ENCODE results near the gene IGF2BP2. TPM values are rescaled to one million over a fixed set of nuclear protein-coding genes. Genes with fewer than 3 reads are reported as not detected.
A peak's percentile ranks its signal among the peaks of the same experiment; 100 is the strongest.
"Not testable (repeated sequence)": the region's sequence is repeated elsewhere in the genome, so short reads cannot be mapped to it uniquely, and the experiment has no call there.

The IGF2BP2 gene
- total and polyA plus RNA-seq, 2 experiments from 2014 or later: 88.9 to 91.8 TPM

DNA sequence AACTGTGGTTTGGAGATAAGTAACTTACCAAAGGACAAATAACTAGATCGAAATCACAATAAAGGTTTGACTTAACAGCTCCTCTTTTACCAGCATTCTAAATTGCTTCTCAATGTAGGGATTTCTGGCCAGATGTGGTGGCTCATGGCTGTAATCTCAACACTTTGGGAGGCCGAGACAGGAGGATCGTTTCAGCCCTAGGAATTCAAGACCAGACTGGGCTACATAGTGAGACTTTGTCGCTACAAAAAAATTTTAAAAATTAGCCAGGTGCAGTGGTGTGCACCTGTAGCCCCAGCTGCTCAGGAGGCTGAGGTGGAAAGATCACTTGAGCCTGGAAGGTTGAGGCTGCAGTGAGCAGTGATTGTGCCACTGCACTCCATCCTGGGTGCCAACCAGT is 17.4 kb upstream of the IGF2BP2 start:
- no peak for DNase-seq (ENCODE audit: low spot score)
- H3K9me2 ChIP-seq (replicated peaks; ENCODE audit: insufficient read depth): no peaks in the 10 kb centered on the region
- 95% methylated on average over 4 of the region's 4 CpGs for WGBS (ENCODE audit: low lambda C conversion rate, missing lambda C conversion rate)
- no peaks in the 10 kb centered on the region for H4K20me1 ChIP-seq (ENCODE audit: insufficient read depth, poor library complexity, severe bottlenecking)
- no peaks in the 10 kb centered on the region for H3K36me3 ChIP-seq (replicated peaks; ENCODE audit: insufficient read depth, low read depth)
- H3K27ac ChIP-seq: no peak overlapping the region
- no peaks in the 10 kb centered on the region for H3K79me2 ChIP-seq
- no peaks in the 10 kb centered on the region for H3K9me3 ChIP-seq (ENCODE audit: low read depth)
- TF ChIP-seq EZH2 (IDR thresholded peaks at IDR 0.05; ENCODE audit: borderline replicate concordance): no peak
- no peak for TF ChIP-seq EZH2phosphoT487 (IDR thresholded peaks at IDR 0.05; ENCODE audit: low read depth, severe bottlenecking, unreplicated experiment)
- TF ChIP-seq, protein P1, sequence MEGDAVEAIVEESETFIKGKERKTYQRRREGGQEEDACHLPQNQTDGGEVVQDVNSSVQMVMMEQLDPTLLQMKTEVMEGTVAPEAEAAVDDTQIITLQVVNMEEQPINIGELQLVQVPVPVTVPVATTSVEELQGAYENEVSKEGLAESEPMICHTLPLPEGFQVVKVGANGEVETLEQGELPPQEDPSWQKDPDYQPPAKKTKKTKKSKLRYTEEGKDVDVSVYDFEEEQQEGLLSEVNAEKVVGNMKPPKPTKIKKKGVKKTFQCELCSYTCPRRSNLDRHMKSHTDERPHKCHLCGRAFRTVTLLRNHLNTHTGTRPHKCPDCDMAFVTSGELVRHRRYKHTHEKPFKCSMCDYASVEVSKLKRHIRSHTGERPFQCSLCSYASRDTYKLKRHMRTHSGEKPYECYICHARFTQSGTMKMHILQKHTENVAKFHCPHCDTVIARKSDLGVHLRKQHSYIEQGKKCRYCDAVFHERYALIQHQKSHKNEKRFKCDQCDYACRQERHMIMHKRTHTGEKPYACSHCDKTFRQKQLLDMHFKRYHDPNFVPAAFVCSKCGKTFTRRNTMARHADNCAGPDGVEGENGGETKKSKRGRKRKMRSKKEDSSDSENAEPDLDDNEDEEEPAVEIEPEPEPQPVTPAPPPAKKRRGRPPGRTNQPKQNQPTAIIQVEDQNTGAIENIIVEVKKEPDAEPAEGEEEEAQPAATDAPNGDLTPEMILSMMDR (IDR thresholded peaks at IDR 0.05; ENCODE audit: poor library complexity): no peak
- no peak overlapping the region for H2AFZ ChIP-seq
- H3K4me2 ChIP-seq: no peak overlapping the region
- H3K27me3 ChIP-seq: no peaks in the 10 kb centered on the region
- peaks cover 4% of the 10 kb centered on the region for H3K4me1 ChIP-seq (ENCODE audit: insufficient read depth)
- no peak overlapping the region for H3K4me3 ChIP-seq

DNA sequence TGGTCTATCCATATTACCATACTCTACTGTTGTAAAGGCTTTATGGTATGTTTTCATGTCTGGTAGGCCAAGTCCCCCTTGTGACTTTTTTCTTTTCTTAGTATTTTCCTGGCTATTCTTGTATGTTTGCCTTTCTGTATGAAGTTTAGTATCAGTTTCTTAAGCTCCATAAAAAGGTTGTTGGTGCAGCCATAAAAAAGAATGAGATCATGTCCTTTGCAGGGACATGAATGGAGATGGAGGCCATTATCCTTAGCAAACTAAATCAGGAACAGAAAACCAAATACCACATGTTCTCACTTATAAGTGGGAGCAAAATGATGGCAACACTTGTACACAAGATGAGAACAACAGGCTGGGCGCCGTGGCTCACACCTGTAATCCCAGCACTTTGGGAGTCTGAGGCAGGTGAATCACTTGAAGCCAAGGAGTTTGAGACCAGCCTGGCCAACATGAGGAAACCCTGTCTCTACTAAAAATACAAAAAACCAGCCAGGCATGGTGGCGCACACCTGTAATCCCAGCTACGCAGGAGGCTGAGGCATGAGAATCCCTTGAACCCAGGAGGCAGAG is 13.7 kb upstream of the IGF2BP2 start:
- H3K27ac ChIP-seq: peak overlapping the region; percentile 76
- not testable (repeated sequence) for H3K9me3 ChIP-seq (ENCODE audit: low read depth)

DNA sequence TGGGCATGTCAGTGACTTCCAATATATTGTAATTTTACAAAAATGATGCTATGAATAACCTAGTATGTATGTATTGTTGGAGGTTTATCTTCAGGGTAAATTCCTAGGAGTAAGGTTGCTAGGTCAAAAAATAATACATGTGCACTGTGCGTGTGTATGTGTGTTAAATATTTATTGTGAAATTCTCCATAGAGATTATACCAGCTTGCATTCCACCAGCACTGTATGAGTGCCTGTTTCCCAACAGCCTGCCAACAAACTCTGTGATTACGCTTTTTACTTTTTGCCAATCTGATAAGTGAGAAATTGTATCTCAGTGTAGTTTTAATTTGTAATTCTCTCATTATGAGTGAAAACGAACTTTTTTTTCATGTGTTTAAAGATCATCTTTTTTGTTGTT is 12.6 kb upstream of the IGF2BP2 start:
- TF ChIP-seq EZH2 (IDR thresholded peaks at IDR 0.05; ENCODE audit: borderline replicate concordance) (no peak), EZH2phosphoT487 (IDR thresholded peaks at IDR 0.05; ENCODE audit: low read depth, severe bottlenecking, unreplicated experiment) (no peak)
- TF ChIP-seq, protein P1 (IDR thresholded peaks at IDR 0.05; ENCODE audit: poor library complexity): no peak
- no peak for DNase-seq (ENCODE audit: low spot score)
- WGBS (ENCODE audit: low lambda C conversion rate, missing lambda C conversion rate): 75% methylated on average over 3 of the region's 3 CpGs
- Histone ChIP-seq H3K9me2 (replicated peaks; ENCODE audit: insufficient read depth) (no peaks in the 10 kb centered on the region), H2AFZ (no peak overlapping the region), H3K27ac (no peak overlapping the region), H4K20me1 (ENCODE audit: insufficient read depth, poor library complexity, severe bottlenecking) (no peaks in the 10 kb centered on the region), H3K36me3 (replicated peaks; ENCODE audit: insufficient read depth, low read depth) (no peaks in the 10 kb centered on the region), H3K4me3 (no peak overlapping the region), H3K9me3 (ENCODE audit: low read depth) (no peaks in the 10 kb centered on the region), H3K79me2 (no peaks in the 10 kb centered on the region), H3K4me1 (ENCODE audit: insufficient read depth) (peaks cover 4% of the 10 kb centered on the region), H3K4me2 (no peak overlapping the region), H3K27me3 (no peaks in the 10 kb centered on the region)

More for the DNA sequence above, 13.7 kb upstream of the IGF2BP2 start:
- 91% methylated on average over 4 of the region's 4 CpGs for WGBS (ENCODE audit: low lambda C conversion rate, missing lambda C conversion rate)
- not testable (repeated sequence) for H3K36me3 ChIP-seq (replicated peaks; ENCODE audit: insufficient read depth, low read depth); H3K4me1 ChIP-seq (ENCODE audit: insufficient read depth); H3K79me2 ChIP-seq; DNase-seq (ENCODE audit: low spot score); H4K20me1 ChIP-seq (ENCODE audit: insufficient read depth, poor library complexity, severe bottlenecking); H3K4me2 ChIP-seq; H3K4me3 ChIP-seq; H3K9me2 ChIP-seq (replicated peaks; ENCODE audit: insufficient read depth); H3K27me3 ChIP-seq; H2AFZ ChIP-seq

DNA sequence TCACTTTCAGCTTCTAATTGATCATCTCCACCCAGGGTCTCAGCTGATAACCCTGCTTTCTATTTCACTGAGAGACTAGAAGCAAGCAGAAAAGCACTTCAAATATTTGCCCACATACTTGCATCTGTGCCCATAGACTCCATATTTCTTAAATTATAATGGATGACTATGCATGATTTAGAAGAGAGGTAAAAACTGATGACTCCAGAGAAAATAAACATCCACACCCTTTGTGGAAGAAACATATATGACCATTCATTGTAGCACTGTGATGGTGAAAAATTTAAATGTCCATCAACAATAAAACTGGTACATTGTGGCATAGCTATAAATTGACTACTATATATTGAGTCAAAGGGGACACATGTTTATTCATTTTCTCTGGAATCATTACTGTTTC is 7.1 kb upstream of the IGF2BP2 start:
- H3K9me2 ChIP-seq (replicated peaks; ENCODE audit: insufficient read depth): no peaks in the 10 kb centered on the region
- no peaks in the 10 kb centered on the region for H3K27me3 ChIP-seq
- no peak overlapping the region for H3K4me3 ChIP-seq
- no peaks in the 10 kb centered on the region for H4K20me1 ChIP-seq (ENCODE audit: insufficient read depth, poor library complexity, severe bottlenecking)
- H2AFZ ChIP-seq: no peak overlapping the region
- TF ChIP-seq, protein P1 (IDR thresholded peaks at IDR 0.05; ENCODE audit: poor library complexity): no peak
- TF ChIP-seq EZH2phosphoT487 (IDR thresholded peaks at IDR 0.05; ENCODE audit: low read depth, severe bottlenecking, unreplicated experiment) (no peak), EZH2 (IDR thresholded peaks at IDR 0.05; ENCODE audit: borderline replicate concordance) (no peak)
- H3K4me1 ChIP-seq (ENCODE audit: insufficient read depth): no peaks in the 10 kb centered on the region
- DNase-seq (ENCODE audit: low spot score): no peak
- H3K36me3 ChIP-seq (replicated peaks; ENCODE audit: insufficient read depth, low read depth): no peaks in the 10 kb centered on the region
- no peak overlapping the region for H3K27ac ChIP-seq
- H3K9me3 ChIP-seq (ENCODE audit: low read depth): no peaks in the 10 kb centered on the region
- no peak overlapping the region for H3K4me2 ChIP-seq
- H3K79me2 ChIP-seq: peaks cover 14% of the 10 kb centered on the region

Measured in hepatocyte (in vitro differentiated cells).